GM18907 (cell line): Measurements from ENCODE around the gene RNF2.

ENCODE experiments used
- ATAC-seq: cut with Tn5 transposase; IDR thresholded peaks from one replicate; pipeline ENCODE4 v1.9.1; 2021; ENCODE audit warnings: mild to moderate bottlenecking, moderate library complexity; ENCODE audit not compliant: unreplicated experiment

RNF2 gene

GRCh38 chr1:185087746-185088145 is 42.4 kb downstream of the RNF2 start:
- ATAC-seq, result no peak

DNA sequence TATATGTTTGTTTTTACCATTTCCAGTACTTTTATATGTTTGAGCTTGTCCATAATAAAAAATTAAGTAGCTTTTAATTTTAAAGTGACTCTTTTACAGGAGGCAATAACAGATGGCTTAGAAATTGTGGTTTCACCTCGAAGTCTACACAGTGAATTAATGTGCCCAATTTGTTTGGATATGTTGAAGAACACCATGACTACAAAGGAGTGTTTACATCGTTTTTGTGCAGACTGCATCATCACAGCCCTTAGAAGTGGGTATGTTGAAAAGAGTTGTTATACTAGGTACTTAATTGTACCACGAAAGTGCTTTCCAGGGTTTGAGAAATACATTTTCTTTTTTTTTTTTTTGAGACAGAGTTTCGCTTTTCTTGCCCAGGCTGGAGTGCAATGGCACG is 46.1 kb downstream of the RNF2 start:
- no peak for ATAC-seq

GRCh38 chr1:185094761-185095160 is 49.4 kb downstream of the RNF2 start:
- ATAC-seq, result no peak

- ATAC-seq, result no peak
Observed at GRCh38 chr1:185096531-185096930, 51.2 kb downstream of the RNF2 start.

GRCh38 chr1:185104083-185104482 is 58.7 kb downstream of the RNF2 start:
- ATAC-seq, result no peak

DNA sequence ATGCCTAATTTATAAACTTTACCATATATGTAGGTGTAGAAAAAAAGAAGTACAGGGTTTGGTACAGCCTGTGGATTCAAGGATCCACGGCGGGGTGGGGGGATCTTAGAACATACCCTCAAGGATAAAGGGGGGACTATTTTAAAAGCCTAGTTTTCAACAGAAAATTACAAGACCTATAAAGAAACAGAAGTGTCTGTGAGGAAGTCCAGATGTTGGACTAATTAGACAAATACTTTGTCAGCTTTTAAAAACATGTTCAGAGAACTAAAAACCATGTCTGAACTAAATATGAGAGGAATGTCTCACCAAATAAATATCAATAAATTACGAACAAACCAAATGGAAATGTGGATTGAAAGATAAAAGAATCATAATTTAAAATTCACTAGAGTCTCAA is 59.8 kb downstream of the RNF2 start:
- no peak for ATAC-seq

- no peak for ATAC-seq
Observed at GRCh38 chr1:185108321-185108720, 63.0 kb downstream of the RNF2 start.

- no peak for ATAC-seq
Observed at GRCh38 chr1:185110145-185110544, 64.8 kb downstream of the RNF2 start.

DNA sequence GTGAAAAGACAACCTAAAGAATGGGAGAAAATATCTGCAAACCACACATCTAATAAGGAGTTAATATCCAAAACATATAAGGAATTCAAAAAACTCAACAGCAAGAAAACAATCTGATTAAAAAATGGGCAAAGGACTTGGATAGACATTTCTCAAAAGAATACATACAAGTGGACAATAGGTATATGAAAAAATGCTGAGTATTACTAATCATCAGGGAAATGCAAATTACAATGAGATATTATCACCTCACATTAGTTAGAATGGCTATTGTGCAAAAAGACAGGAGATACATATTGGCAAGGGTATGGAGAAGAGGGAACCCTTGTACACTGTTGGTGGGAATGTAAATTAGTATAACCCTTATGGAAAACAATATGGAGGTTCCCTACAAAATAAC is 66.5 kb downstream of the RNF2 start:
- no peak for ATAC-seq

DNA sequence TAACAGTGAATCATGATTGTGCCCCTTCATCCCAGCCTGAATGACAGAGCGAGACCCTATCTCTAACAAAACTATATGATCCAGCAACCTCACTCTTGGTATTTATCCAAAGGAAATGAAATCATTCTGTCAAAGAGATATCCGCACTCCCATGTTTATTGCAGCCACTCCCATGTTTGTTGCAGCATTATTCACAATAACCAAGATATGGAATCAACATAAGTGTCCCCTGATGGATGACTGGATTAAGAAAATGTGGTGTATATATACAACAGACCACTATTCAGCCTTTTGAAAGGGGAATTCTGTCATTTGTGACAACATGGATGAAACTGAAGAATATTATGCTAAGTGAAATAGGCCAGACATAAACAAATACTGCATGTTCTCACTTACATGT is 67.0 kb downstream of the RNF2 start:
- ATAC-seq, result no peak

GRCh38 chr1:185129708-185130107 is 84.3 kb downstream of the RNF2 start:
- no peak for ATAC-seq

- no peak for ATAC-seq
Observed at GRCh38 chr1:185132534-185132933, 87.2 kb downstream of the RNF2 start.

- ATAC-seq, result no peak
Observed at GRCh38 chr1:185137896-185138545, 92.7 kb downstream of the RNF2 start.

GRCh38 chr1:185139246-185139645 is 93.9 kb downstream of the RNF2 start:
- ATAC-seq, result no peak

DNA sequence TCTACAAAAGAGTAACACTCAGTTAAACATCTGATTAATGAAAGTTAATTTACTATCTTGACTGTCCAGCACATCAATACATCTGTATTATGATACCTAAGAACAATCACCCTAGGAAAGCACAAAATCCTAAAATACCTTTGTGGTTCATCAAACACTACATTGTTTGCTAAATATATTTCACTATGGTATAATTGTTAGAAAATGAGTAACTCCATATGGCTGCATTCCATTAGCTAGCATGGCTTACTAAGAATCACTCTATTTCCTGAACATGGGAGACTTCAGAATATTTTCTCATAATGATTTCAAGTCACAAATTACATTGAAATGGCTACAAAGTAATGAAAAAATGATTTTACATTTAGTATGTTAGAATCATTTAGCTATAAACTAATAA is 98.9 kb downstream of the RNF2 start:
- ATAC-seq, result no peak

DNA sequence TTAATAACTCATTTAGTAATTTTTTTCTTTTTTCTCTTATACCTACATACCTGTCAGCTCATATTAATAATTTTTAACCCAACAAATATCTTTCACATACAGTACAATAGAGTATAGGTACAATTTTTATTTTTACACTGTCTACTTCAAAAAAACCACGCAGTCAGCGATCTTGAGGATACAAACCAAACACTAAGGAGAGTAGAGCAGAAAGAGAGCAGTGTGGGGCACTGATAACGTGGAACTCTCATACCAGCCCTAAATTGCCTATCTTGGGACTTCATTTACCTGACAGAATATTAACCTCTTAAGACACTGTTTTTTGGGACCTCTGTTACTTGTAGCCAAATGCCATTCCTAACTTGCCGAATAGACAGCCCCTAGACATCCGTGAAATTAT is 105.9 kb downstream of the RNF2 start:
- ATAC-seq, result no peak
